Activated CD4-positive, alpha-beta T cell treated with anti-CD3 and anti-CD28 coated beads, Interleukin-2, amount 50 U/mL, for 16 hours (primary cell): ENCODE measurements around the gene GTF3A.

Experiments
- DNase-seq: peaks from one replicate; pipeline ENCODE4 v3.0.0-alpha.2; 2020

Gene GTF3A

DNA sequence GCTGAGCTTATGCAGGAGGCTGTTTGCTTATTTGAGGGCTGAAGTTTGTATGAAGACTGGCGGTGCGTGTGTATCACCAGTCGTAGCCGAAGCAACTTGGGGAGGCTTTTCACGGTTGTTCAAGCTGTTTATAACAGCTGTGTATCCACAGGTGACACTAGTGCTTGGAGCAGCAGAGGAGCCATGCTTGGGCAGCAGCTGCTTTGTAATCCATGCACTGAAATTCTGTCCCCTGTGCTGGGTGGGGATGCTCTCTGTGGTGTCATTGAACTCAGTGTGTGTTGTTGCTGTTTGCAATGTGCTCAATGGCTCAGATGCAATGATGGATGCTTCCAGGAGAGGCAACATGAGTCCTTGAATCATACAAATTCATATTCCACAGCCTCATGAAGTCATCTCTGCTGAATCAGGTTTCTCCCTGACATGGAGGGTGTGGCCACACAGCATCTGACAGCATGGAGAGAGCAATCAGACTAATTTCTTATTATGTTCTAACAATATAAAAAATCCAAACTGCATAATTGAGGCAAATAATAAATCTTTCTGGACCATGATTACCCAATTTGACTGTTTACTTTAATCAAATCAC is 18.8 kb upstream of the GTF3A start:
- DNase-seq, result no peak

DNA sequence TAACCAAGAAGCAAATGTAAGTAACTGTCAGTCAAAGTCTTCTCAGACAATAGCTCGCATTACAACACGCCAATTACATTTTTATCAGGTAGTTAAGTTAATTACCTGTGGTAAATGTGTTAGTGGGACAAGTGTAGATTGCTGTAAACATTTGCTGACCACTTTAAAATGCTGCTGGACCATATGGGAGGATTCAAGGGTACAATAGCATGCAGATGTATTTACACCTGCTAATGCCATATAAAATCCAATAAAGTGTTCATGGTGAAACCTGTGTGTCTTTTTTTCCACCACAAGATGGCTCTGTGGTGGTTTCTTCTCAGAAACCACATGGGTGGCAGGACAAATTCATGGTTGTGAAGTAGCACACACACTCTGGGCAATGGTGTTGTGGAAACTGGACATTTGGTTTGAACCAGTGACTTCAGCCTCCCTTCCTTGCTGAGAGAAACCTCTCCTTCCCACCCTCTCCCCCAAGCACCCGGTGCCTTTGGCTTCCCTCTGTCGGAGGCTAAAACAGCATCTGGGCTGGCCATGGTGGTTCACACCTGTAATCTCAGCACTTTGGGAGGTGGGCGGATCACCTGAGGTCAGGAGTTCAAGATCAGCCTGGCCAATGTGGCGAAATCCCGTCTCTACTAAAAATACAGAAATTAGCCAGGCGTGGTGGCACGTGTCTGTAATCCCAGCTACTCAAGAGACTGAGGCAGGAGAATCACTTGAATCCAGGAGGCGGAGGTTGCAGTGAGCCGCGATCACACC is 18.1 kb upstream of the GTF3A start:
- peak; percentile 59 for DNase-seq

GRCh38 chr13:27408074-27408473 is 16.3 kb upstream of the GTF3A start:
- no peak for DNase-seq

- DNase-seq, result no peak
Measured at GRCh38 chr13:27409013-27409412, 15.4 kb upstream of the GTF3A start.

GRCh38 chr13:27411341-27411740 is 13.1 kb upstream of the GTF3A start:
- no peak for DNase-seq

DNA sequence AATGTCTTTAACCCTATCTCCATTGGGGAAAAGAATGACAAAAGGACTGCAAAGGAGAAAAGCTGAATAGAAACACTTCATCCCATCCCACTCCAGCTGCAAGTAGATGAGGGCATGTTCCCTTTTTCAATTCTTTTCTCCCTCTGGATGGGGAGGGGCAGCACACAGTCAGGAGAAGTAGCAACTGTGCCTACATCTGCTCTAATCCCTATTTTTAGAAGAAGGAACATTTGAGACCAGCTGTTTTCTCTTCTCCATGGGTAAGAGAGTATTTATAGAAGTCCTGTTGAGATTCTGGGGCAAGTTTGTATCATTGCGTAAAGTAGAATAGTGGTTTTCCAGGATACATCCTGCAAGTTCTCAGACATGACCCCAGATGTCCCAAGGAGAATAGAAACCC is 9.3 kb upstream of the GTF3A start:
- DNase-seq, result no peak

- no peak for DNase-seq
Measured at GRCh38 chr13:27419328-27419727, 5.1 kb upstream of the GTF3A start.

GRCh38 chr13:27421101-27421871 is 3.1 kb upstream of the GTF3A start:
- no peak for DNase-seq

DNA sequence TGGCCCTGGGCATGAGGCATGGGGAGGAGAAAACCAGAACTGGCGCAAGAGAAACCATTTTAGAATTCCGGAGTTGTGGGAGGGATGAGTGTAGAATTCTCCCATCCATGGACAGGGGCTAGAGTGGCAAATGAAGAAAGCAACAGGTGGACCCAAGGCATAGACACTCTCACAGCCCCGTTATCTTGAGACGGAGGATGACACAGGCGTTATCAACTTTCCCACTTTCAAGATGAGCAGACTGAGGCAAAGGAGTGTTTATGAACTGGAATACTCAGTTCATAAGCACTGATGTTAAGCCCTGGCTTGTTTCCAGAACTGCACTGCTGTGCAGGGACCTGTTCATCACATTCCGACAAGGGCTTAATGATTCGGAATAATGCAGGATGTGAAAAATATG is 1.1 kb upstream of the GTF3A start:
- no peak for DNase-seq

DNA sequence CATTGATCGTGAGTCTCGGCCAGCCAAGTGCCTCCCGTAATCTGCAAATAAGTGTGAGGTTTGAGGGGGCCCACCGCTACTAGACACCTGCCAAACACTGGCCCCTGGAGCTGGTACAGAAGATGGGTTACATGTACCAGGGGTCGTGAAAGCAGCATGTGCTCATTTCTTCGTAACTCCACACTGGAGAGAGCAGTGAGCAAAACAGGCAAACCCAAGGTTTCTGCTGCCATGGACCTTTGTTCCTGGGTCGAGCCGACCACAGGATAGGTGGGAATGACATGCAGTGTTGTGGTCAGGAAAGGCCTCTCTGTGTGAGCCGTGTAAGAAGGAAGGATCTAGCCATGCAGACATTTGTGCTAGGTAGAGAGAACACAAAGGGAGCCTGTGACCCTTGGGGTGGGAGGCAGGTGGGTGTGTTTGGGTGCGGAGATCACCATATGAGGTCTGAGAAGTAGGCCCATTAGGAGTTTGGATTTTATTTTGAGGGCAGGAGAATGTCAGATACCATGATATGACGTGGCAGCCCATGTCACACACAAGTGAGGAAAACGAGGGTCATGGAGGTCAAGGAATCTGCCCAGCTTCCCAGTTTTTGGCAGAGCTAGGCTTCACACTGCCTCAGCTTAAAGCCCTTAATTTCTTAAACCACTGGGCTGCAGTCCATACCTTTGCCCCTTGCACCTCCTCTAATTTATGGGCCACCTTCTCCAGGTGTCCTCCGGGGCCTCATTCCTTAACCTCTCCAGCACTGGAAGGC is 919 bp downstream of the GTF3A start:
- peak; percentile 24 for DNase-seq

DNA sequence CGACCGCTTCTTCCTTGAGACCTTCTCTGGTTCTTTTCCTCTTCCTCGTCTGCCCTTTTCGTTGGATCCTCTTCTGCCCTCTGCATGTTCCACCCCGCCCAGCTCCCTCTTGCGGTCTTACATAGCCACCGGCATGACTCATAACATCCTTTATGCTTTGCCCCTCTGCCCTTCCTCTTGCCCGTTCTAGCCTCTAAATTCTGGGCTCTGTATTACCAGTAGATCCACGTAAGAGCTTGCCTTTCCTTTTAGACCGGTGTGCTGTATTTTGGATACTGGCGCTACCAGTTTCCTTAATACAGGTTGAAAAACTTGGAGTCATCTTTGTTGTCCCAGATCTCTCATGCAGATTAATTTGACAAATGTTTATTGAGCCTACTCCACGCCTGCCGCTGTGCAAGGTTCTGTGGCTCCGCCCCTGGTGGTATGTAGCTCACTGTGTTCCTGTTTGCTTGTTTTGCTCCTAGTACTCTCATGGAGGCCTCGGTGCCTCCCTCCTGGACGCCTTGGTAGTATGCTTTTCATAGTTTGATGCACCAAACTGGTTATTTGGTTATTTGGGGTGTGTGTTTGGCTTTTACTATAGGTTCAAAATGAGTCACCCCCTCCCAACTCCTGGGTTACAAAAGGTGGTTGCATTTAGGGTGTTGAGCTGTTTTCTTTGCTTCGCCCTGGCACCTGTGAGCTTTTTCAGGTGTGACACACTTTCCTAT is 1.7 kb downstream of the GTF3A start:
- peak; percentile 90 for DNase-seq

- DNase-seq, result no peak
Measured at GRCh38 chr13:27427641-27428040, 3.2 kb downstream of the GTF3A start.

DNA sequence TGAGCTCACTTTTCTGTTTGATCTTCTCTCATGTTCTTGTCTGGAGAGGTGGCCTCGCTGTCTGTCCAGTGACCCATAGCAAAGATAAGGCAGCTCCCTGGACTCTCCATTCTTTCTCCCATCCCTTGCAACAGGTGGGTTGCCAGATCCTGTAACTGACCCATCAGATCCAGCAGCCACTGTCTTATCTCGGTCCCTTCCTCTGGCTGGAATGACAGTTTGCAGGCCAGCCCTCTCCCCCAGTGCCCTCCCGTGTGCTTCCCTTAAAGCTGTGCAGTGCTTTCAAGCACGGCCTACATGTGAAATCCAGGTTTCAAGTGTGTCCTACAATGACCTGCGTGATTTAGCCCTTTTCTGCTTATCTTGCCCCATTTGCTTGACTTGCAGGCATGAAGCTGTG is 3.7 kb downstream of the GTF3A start:
- DNase-seq, result no peak

DNA sequence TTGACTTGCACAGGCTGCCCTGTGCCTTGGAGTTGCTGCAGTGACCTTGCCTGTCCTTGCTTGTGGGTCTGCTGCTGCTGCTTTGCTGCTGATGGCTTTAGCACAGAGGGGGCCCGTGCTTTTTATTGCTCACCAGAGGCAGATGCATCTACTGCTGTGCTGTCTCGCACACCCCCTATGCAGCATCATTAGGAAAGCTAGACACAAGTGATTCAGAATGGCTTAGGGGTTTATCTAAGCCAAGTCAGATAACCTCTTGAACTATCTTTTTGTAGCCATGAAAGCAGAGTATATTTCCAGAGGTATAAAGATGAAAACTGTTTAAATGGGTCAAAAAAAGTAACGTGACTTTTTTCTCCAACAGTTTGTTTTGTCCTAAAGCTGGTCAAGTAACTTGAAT is 7.8 kb downstream of the GTF3A start:
- no peak for DNase-seq

GRCh38 chr13:27432611-27433210 is 8.3 kb downstream of the GTF3A start:
- no peak for DNase-seq

GRCh38 chr13:27437126-27437525 is 12.7 kb downstream of the GTF3A start:
- no peak for DNase-seq

DNA sequence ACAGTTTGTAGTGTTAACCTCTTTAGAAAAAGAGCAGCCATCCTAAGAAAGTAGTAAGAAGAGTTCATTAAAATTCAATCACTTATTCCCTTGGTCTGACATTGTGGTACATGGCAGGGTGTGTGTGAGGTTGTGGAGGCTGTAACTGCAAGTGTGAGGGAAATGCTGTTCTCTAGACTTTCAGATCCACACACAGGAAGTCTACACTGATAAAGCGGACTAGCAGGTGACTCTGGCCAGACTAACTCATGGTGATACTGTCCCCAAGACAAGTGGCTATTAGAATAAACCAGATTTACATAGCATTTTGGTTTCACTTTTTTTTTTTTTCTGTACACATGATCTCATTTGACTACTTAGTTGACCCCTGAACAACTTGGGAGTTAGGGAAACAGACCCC is 16.0 kb downstream of the GTF3A start:
- DNase-seq, result no peak

GRCh38 chr13:27442071-27442647 is 17.7 kb downstream of the GTF3A start:
- peak; percentile 31 for DNase-seq

DNA sequence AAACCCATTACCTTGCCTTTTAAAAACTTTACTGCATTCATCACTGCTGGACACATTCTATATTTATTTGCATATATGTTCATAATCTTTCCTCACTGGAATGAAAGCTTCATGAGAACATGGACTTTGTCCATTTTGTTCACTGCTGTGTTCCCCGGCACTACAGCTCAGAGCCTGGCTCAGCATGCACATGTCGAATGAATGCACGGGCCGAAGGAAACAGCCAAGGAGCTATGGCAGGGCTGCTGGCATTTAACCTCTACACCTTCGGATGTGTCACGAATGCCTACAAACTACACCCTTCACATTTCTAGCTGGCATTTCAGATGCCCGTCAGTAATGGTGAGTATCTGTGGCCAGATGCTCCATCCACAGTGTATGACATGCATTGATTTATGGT is 18.4 kb downstream of the GTF3A start:
- DNase-seq, result no peak

DNA sequence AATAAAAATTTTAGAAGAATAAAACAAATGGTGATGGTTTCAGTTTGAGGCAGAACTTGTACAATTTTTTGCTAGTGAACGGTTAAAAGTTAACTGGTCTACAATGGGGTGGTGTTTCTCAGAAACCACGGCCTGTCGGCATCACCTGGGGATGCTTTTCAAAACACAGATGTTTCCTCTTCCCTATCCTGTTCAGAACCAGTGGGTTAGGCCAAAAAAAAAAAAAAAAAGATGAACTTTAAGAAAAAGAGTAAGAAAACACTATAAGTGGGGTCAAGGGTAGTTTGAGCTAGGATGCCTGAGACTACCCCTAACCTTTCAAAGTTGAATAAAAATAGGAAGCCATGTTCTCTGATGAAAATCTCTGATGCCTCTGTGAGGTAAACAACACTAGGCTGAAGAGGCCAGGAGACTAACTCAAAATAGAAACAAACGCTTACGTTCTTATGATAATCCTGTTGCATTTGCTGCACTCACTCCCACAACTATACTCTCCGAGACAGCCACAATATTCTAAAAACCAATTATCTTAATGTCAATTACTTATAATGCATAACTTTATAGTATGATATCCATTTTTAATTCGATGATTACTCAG is 22.7 kb downstream of the GTF3A start:
- DNase-seq, result peak; percentile 37

- no peak for DNase-seq
Measured at GRCh38 chr13:27448308-27448707, 23.9 kb downstream of the GTF3A start.
